Measurements from ENCODE around the gene CDHR2.
A peak's percentile ranks its signal among the peaks of the same experiment; 100 is the strongest.
"Not testable (repeated sequence)": the region's sequence is repeated elsewhere in the genome, so short reads cannot be mapped to it uniquely, and the experiment has no call there.

Gene CDHR2

DNA sequence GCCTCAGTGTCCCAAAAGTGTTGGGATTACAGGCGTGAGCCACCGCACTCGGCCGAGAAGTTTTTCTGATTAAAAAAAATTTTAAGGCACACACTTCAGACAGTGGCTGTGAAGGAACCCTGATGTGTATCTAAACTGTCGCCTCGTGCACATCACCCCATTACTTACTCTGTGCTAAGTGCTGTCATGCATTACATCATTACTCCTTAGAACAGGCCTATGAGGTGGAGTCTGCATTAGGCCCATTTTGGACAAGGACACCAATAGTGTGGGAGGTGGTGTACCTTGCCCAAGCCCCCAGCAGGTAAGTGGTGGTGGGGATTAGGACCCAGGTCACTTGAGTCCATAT lies 3.8 kb upstream of the CDHR2 start:
- TF ChIP-seq, protein P1, sequence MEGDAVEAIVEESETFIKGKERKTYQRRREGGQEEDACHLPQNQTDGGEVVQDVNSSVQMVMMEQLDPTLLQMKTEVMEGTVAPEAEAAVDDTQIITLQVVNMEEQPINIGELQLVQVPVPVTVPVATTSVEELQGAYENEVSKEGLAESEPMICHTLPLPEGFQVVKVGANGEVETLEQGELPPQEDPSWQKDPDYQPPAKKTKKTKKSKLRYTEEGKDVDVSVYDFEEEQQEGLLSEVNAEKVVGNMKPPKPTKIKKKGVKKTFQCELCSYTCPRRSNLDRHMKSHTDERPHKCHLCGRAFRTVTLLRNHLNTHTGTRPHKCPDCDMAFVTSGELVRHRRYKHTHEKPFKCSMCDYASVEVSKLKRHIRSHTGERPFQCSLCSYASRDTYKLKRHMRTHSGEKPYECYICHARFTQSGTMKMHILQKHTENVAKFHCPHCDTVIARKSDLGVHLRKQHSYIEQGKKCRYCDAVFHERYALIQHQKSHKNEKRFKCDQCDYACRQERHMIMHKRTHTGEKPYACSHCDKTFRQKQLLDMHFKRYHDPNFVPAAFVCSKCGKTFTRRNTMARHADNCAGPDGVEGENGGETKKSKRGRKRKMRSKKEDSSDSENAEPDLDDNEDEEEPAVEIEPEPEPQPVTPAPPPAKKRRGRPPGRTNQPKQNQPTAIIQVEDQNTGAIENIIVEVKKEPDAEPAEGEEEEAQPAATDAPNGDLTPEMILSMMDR (IDR thresholded peaks at IDR 0.05; ENCODE audit: insufficient read depth, low read depth, low read length, missing control alignments) = no peak
- no peak for DNase-seq (ENCODE audit: low read depth)
- no peak overlapping the region for H3K4me3 ChIP-seq (ENCODE audit: low read length)

DNA sequence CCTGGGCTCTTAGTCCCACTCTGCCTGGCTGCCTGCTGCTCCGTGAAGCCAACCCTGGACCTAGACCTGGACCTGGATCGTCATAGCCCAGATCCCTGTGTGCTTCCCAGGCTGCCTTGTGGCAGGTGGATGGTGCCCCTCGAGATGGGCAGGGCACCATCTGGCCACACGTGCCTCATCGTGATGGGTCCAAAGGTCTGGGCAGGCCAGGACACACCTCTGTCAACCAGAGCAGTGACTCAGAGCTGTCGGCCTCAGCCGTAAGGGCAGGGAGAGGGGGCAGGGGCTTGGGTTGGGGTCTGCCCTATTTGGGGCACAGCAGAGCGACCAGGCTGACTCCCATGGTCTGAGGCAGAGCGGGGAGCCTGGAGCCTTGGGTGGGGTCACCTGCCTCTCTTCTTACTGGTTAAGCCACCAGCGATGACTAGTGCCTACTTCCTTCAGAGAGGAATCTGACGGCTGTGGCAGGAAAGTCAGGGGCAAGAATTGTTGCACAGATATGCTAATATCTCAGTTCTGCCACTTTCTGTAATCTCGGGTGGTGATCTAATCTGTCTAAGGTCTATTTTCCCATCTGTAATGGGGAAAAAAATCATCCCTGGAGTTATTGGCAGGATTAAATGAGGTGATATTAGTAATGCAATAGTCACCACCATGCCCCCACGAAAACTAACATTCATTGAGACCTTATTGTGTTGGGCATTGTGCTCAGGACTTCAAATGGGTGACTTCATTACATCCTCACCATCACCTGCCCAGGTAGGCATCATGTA lies 3.2 kb upstream of the CDHR2 start:
- no peak overlapping the region for H3K4me3 ChIP-seq (ENCODE audit: low read length)
- TF ChIP-seq, protein P1 (IDR thresholded peaks at IDR 0.05; ENCODE audit: insufficient read depth, low read depth, low read length, missing control alignments) = no peak
- DNase-seq (ENCODE audit: low read depth) = peak; percentile 75

DNA sequence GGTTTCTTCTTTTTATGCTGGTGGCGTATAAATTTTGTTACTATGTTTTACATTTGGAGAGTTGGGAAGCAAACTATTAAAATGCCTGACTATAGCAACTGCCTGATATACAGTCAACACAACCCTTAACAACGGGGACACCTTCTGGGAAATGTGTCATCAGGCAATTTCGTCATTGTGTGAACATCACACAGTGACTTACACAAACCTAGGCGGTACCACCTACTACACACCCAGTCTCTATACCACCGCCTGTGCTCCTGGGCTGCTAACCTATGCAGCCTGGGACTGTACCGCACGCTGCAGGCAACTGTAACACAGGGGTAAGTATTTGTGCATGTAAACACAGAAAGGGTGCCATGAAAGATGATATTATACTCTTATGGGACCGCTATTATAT lies 1.3 kb upstream of the CDHR2 start:
- DNase-seq (ENCODE audit: low read depth) = peak; percentile 86
- H3K4me3 ChIP-seq (ENCODE audit: low read length) = no peak overlapping the region
- TF ChIP-seq, protein P1 (IDR thresholded peaks at IDR 0.05; ENCODE audit: insufficient read depth, low read depth, low read length, missing control alignments) = no peak

DNA sequence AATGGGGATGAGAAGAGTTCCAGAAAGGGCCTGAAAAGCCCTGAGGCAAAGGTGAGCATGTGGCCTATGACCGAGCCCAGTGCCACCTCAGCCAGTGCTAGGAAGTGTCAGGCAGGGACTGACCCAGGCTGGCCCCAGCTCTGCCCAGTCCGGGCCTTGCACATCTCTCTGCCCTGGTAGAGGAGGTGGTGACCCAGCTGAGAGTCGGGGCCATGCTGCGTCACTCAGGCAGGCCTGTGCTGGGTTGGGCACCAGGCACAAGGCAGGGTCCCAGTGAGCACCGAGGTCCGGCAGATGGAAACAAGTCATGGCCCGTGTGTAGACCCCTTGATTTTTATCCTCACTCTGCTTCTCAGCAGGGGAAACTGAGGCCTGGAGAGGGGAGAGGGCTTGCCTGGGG lies 729 bp downstream of the CDHR2 start:
- TF ChIP-seq, protein P1 (IDR thresholded peaks at IDR 0.05; ENCODE audit: insufficient read depth, low read depth, low read length, missing control alignments) = no peak
- no peak for DNase-seq (ENCODE audit: low read depth)
- no peak overlapping the region for H3K4me3 ChIP-seq (ENCODE audit: low read length)

DNA sequence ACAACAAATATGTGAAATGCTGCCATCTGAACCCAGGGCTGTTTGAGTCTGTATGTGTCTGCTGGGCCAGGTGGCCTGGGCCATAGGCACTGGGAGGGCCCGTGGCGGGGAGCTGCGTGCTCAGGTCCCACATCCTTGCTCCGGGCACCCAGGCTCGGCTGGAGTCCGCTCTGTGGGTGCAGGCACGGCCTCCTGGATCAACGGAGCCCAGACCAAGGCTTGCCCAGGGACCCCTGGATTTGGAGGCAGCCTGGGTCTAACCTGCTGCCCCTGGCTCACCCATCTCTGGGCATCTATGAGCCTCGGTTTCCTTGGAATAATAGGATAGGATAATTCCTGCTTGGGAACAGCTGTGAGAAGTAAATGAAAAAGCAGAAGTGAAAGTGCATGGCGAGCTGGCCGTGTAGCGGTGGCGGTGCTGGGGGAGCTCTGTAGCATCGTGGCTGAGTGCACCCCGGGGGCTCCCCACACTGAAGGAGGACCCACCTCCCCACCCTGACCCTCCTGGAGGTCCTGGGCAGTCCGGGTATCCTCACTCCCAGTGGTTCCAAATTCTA lies 1.2 kb downstream of the CDHR2 start:
- TF ChIP-seq, protein P1 (IDR thresholded peaks at IDR 0.05; ENCODE audit: insufficient read depth, low read depth, low read length, missing control alignments) = no peak
- H3K4me3 ChIP-seq (ENCODE audit: low read length) = no peak overlapping the region
- DNase-seq (ENCODE audit: low read depth) = no peak

DNA sequence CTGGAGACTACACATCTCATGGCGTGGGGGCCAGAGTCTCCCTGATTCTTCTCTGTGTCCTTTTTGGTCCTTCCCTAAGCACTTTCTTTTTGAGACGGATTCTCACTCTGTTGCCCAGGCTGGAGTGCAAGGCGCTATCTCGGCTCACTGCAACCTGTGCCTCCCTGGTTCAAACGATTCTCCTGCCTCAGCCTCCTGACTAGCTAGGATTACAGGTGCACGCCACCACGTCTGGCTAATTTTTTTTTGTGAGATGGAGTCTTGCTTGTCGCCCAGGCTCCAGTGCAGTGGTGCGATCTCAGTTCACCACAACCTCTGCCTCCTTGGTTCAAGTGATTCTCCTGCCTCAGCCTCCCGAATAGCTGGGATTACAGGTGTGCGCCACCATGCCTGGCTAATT lies 1.8 kb downstream of the CDHR2 start:
- DNase-seq (ENCODE audit: low read depth); H3K4me3 ChIP-seq (ENCODE audit: low read length): not testable (repeated sequence)

DNA sequence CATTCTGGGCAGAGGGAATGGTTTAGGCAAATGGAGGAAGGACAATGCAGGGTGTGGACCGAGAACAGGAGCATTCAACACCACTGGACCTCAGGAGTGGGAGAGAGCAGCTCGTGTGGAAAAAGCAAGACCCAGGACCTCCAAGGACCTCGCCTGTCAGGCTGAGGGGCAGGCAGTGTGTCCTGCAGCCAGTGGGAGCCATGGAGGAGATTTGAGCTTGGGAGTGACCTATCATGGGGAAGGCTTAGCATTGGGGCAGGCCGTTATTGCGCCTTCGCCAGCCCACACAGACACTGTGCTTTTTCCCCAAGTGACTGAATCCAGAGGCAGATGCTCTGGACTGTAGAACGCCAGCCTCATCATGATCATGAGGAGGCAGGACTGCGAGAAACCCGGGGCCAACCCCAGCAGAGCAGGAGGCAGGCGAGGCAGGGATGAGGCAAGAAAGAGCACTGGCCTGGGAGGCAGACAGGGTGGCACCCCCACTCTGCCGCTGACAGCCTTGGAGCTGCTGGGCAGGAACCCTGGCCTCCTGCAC lies 3.3 kb downstream of the CDHR2 start:
- no peak for DNase-seq (ENCODE audit: low read depth)
- no peak overlapping the region for H3K4me3 ChIP-seq (ENCODE audit: low read length)
- TF ChIP-seq, protein P1 (IDR thresholded peaks at IDR 0.05; ENCODE audit: insufficient read depth, low read depth, low read length, missing control alignments) = no peak
